ENCODE data around the gene EPN3.

EPN3 gene

DNA sequence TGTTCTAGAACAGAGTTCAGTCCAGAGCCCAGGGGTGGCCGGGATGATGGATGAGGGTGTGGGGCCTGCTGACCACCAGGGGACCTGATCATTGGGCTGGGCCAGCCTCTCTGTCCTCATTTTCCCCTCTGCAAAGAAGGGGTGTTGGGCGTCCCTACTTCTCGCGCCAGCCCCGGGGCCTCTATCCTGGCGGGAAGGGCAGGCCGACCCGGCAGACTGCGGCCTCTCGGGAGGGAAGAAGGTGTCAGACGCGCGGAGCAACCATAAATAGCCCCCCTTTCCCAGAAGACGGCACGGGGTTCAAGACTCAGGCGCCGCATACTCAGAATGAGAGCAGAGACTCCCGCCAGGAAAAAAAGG, 26.0 kb downstream of the EPN3 start:
- TF ChIP-seq ELF4 (IDR thresholded peaks at IDR 0.05), result no peak
- no peak for TF ChIP-seq BHLHE40 (IDR thresholded peaks at IDR 0.05; ENCODE audit: borderline replicate concordance)
- no peak for DNase-seq (ENCODE audit: extremely low spot score)
- ChIA-PET CTCF (no interaction called here), POLR2A (no interaction called here)

DNA sequence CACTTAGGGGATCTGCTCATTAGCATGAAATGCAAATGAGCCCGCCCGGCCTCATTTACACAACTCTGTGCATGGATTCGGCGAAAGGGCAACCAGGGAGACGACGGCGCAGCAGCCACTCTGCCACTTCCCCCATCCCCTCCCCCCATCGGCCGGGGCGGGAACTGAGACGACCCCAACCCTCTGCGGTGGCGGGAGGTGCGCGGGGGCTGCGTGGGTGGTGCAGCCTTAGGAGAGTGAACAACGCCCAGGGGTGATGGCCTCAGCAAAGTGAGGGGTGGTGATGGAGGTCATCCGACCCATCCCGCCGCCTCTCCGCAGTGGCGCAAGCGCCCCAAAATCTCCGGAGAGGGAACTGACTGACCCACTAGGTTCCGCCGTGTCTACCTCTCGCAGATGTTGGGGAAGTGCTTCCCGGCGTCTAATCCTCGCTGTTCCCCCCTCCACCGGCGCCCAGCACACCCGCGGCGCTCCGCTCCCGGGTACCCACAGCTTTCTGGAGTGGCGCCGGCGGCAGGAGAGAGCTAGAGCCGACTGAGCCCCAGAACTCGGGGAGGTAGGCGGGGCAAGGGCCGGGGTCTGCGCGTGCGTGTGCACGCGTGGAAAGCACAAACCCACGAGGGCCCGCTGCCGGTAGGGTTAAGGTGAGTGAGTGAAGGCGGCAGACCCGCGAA, 26.5 kb downstream of the EPN3 start:
- no peak for TF ChIP-seq SUZ12 (IDR thresholded peaks at IDR 0.05)
- no peak for TF ChIP-seq CTBP1 (IDR thresholded peaks at IDR 0.05; ENCODE audit: borderline replicate concordance)
- no peak for TF ChIP-seq NFRKB (IDR thresholded peaks at IDR 0.05)
- no peak for TF ChIP-seq L3MBTL2 (conservative IDR thresholded peaks at IDR 0.05)
- no peak for TF ChIP-seq ARNT (IDR thresholded peaks at IDR 0.05)
- no peak for TF ChIP-seq ZNF384 (IDR thresholded peaks at IDR 0.05)
- no peak for TF ChIP-seq BHLHE40 (IDR thresholded peaks at IDR 0.05; ENCODE audit: borderline replicate concordance)
- TF ChIP-seq LEF1 (IDR thresholded peaks at IDR 0.05; ENCODE audit: borderline replicate concordance), result no peak
- no peak for TF ChIP-seq FOXM1 (IDR thresholded peaks at IDR 0.05; ENCODE audit: borderline replicate concordance)
- no peak for TF ChIP-seq SP1 (IDR thresholded peaks at IDR 0.05)
- no peak for TF ChIP-seq HDGF (IDR thresholded peaks at IDR 0.05; ENCODE audit: borderline replicate concordance)
- no peak for TF ChIP-seq TARDBP (IDR thresholded peaks at IDR 0.05)
- no peak for TF ChIP-seq FOXK2 (IDR thresholded peaks at IDR 0.05)
- no peak for TF ChIP-seq ELF4 (IDR thresholded peaks at IDR 0.05)
- no peak for TF ChIP-seq FOXA1 (IDR thresholded peaks at IDR 0.05)
- TF ChIP-seq, protein P1, sequence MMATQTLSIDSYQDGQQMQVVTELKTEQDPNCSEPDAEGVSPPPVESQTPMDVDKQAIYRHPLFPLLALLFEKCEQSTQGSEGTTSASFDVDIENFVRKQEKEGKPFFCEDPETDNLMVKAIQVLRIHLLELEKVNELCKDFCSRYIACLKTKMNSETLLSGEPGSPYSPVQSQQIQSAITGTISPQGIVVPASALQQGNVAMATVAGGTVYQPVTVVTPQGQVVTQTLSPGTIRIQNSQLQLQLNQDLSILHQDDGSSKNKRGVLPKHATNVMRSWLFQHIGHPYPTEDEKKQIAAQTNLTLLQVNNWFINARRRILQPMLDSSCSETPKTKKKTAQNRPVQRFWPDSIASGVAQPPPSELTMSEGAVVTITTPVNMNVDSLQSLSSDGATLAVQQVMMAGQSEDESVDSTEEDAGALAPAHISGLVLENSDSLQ (IDR thresholded peaks at IDR 0.05), result no peak
- ChIA-PET POLR2A (interaction anchor here (1.6 kb wide), 2 partner anchors 63 to 149 kb away, joined by 4 to 6 read pairs; no protein-coding TSS in a partner anchor), CTCF (interaction anchor here (1.1 to 2.2 kb wide), 3 partner anchors 8 to 135 kb away, joined by 3 to 6 read pairs (median 5); no protein-coding TSS in a partner anchor)
- no peak for DNase-seq (ENCODE audit: extremely low spot score)

DNA sequence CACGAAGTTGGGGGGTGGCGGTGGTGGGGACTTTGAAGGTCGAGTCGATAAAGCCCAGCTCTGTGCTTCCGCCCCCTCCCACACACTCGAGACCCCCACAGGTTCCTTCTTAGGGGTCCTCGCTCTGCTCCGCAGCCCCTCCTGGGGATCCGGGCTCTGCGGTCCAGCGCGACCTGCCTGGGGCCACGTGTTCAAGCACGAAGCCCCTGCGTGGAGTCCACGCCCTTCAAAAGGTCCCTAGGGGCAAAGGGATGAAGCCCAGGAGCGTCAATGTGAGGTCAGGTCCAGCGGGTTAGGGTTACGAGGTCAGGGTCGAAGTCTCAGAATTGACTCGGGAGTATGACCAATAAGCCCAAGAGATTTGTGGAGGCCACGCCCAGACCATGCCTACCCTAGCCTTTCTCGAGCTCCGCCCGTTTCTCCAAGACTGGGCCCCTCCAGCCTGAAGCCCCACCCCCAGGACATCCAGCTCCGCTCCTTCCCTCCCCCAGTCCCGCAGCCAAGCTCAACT, 27.2 kb downstream of the EPN3 start:
- TF ChIP-seq L3MBTL2 (conservative IDR thresholded peaks at IDR 0.05), result peak; percentile 74
- no peak for TF ChIP-seq BHLHE40 (IDR thresholded peaks at IDR 0.05; ENCODE audit: borderline replicate concordance)
- DNase-seq (ENCODE audit: extremely low spot score), result peak; percentile 74
- CTCF ChIA-PET, result interaction anchor here (0.5 to 2.2 kb wide), 6 partner anchors 8 to 135 kb away, joined by 3 to 6 read pairs (median 4); no protein-coding TSS in a partner anchor
- POLR2A ChIA-PET, result interaction anchor here (0.7 to 1.8 kb wide), 6 partner anchors 9 to 203 kb away, joined by 3 to 6 read pairs (median 4); no protein-coding TSS in a partner anchor

DNA sequence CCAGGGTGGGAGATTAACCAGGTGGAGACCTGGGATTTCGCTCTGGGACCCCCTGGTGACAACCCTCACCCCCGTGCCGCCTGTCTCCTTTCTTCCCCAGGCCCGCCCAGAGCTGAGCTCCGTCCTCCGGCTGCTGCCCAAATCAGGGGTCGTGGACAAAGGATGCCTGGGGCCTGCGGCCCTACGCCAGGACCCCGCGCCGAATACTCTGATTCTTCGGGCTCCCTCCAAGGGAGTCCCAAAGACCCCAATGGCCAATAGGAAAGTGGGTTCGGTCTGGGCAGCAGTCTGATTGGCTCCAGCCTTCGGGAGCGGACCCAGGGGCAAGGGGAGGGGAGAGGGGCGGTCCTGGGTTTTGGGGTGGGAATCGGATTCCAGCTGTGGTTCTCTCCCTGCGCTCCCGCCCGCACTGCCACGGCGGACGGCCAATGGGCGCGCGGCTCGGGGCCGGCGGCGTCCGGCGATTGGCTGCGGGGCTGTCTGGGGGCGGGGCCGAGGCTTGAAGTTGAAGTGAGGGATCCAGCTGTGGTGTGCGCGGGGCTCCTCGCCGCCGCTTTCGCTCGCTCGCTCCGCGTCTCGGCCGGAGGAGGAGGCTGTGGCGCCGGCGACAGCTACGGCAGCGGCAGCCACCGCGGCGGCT, 27.8 kb downstream of the EPN3 start, which contains the start of gene CACNA1G:
Gene CACNA1G, plus strand, starts transcription at position 531 of the 640 bp plus-strand sequence. CDS start 745 bp downstream, outside the sequence.
- ChIA-PET CTCF (interaction anchor here (0.5 to 2.2 kb wide), 6 partner anchors 8 to 134 kb away, joined by 3 to 6 read pairs (median 4); no protein-coding TSS in a partner anchor), POLR2A (interaction anchor here (0.7 to 1.8 kb wide), 6 partner anchors 9 to 202 kb away, joined by 3 to 6 read pairs (median 4); no protein-coding TSS in a partner anchor)
- DNase-seq (ENCODE audit: extremely low spot score), result peak; percentile 96
- TF ChIP-seq, protein P1 (IDR thresholded peaks at IDR 0.05), result peak; percentile 82
- TF ChIP-seq ELF4 (IDR thresholded peaks at IDR 0.05), result no peak

DNA sequence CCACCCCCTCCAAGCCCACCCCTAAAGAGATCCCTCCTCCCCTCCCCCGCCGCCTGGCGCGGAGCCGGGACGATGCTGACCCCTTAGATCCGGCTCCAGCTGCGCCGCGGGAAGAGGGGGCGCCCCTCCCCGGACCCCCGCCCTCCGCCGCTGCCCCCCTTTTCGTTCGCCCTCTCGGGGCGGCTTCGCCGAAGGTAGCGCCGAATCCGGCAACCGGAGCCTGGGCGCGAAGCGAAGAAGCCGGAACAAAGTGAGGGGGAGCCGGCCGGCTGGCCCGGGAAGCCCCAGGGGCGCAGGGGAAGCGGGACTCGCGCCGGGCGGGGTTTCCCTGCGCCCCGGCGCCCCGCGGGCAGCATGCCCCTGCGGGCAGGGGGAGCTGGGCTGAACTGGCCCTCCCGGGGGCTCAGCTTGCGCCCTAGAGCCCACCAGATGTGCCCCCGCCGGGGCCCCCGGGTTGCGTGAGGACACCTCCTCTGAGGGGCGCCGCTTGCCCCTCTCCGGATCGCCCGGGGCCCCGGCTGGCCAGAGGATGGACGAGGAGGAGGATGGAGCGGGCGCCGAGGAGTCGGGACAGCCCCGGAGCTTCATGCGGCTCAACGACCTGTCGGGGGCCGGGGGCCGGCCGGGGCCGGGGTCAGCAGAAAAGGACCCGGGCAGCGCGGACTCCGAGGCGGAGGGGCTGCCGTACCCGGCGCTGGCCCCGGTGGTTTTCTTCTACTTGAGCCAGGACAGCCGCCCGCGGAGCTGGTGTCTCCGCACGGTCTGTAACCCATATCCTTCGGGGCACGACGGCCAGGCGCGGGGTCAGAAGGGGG, 28.6 kb downstream of the EPN3 start:
- ChIA-PET POLR2A (interaction anchor here (1.4 to 1.8 kb wide), 6 partner anchors 10 to 202 kb away, joined by 3 to 6 read pairs (median 4); no protein-coding TSS in a partner anchor), CTCF (interaction anchor here (2.2 kb wide), 1 partner anchor 10 kb away, joined by 6 read pairs; no protein-coding TSS in a partner anchor)

More for the DNA sequence above, 28.6 kb downstream of the EPN3 start:
- TF ChIP-seq SUZ12 (IDR thresholded peaks at IDR 0.05) (no peak), FOXK2 (IDR thresholded peaks at IDR 0.05) (no peak), TARDBP (IDR thresholded peaks at IDR 0.05) (no peak), BHLHE40 (IDR thresholded peaks at IDR 0.05; ENCODE audit: borderline replicate concordance) (no peak), CTBP1 (IDR thresholded peaks at IDR 0.05; ENCODE audit: borderline replicate concordance) (no peak), NFRKB (IDR thresholded peaks at IDR 0.05) (no peak), LEF1 (IDR thresholded peaks at IDR 0.05; ENCODE audit: borderline replicate concordance) (no peak), L3MBTL2 (conservative IDR thresholded peaks at IDR 0.05) (no peak), HDGF (IDR thresholded peaks at IDR 0.05; ENCODE audit: borderline replicate concordance) (no peak), ARNT (IDR thresholded peaks at IDR 0.05) (no peak), FOXM1 (IDR thresholded peaks at IDR 0.05; ENCODE audit: borderline replicate concordance) (no peak), SP1 (IDR thresholded peaks at IDR 0.05) (no peak), ZNF384 (IDR thresholded peaks at IDR 0.05) (no peak), ELF4 (IDR thresholded peaks at IDR 0.05) (no peak), FOXA1 (IDR thresholded peaks at IDR 0.05) (no peak)
- TF ChIP-seq, protein P1 (IDR thresholded peaks at IDR 0.05), result no peak
- DNase-seq (ENCODE audit: extremely low spot score), result no peak

Measured in HEK293T (cell line).